ENCODE measurements around the gene GSTA4.
"Not testable (repeated sequence)": the region's sequence is repeated elsewhere in the genome, so short reads cannot be mapped to it uniquely, and the experiment has no call there.

GSTA4 gene

GRCh38 chr6:52995089-52995912, at the start of gene GSTA4:
TSS of gene GSTA4 (minus strand) at chr6:52995284. CDS start at chr6:52994243, 1,041 bp downstream.
- not testable (repeated sequence) for H3K9me3 ChIP-seq (ENCODE audit: low read depth, low read length)
- peak within 1 kb of the TSS; percentile 99 for H3K27ac ChIP-seq
- peak; percentile 97 for TF ChIP-seq POLR2AphosphoS5 (IDR thresholded peaks at IDR 0.05; ENCODE audit: borderline replicate concordance, low read depth, low read length)
- H3K36me3 ChIP-seq (ENCODE audit: insufficient read depth, low read length): peaks cover 22% of the 10 kb centered on the region
- peak; percentile 97 for DNase-seq (ENCODE audit: low read depth, low spot score)
- peak within 1 kb of the TSS; percentile 91 for H3K9ac ChIP-seq (ENCODE audit: insufficient read length)
- H3K4me3 ChIP-seq: peak within 1 kb of the TSS; percentile 91

DNA sequence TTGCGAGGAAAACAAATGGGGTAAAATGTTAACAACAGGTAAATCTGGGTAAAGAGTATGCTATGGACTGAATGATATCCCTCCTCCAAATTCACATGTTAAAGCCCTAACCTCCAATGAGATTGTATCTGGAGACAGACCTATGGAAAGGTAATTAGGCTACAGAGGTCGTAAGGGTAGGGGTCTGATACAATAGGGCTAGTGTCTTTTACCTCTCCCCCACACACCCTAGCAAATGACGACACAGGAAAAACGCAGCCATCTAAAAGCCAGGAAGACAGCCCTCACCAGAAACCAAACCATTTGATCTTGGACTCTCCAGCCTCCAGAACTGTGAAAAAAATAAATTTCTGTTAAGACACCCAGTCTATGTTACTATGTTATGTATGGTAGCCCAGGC, 49.5 kb upstream of the GSTA4 start:
- no peak for TF ChIP-seq POLR2AphosphoS5 (IDR thresholded peaks at IDR 0.05; ENCODE audit: borderline replicate concordance, low read depth, low read length)
- TF ChIP-seq FOXP2 (optimal IDR thresholded peaks at IDR 0.05; ENCODE audit: control extremely low read depth, extremely low read length, insufficient read depth): no peak
- Histone ChIP-seq H3K27ac (no peak overlapping the region), H3K36me3 (ENCODE audit: insufficient read depth, low read length) (peaks cover 12% of the 10 kb centered on the region; the same call in 1 of the 2 replicates), H3K4me3 (no peak overlapping the region), H3K9ac (ENCODE audit: insufficient read length) (no peak overlapping the region), H3K9me3 (ENCODE audit: low read depth, low read length) (no peaks in the 10 kb centered on the region)
- DNase-seq (ENCODE audit: low read depth, low spot score): no peak

DNA sequence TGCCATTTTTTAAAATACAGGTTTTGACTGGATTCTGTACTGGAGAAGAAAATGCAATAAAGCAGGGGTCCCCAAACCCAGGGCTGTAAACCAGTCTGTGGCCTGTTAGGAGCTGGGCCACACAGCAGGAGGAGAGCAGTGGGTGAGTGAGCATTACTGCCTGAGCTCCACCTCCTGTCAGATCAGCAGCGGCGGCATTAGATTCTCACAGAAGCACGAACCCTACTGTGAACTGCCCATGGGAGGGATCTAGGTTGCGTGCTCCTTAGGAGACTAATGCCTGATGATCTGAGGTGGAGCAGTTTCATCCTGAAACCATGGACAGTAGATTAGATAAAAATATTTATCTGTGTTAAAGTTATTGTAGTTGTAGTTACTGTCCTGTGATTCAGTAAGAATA, 49.0 kb upstream of the GSTA4 start:
- H3K36me3 ChIP-seq (ENCODE audit: insufficient read depth, low read length): peaks cover 13% of the 10 kb centered on the region; the same call in 1 of the 2 replicates
- peak overlapping the region; percentile 48; the same call in 1 of the 2 replicates for H3K27ac ChIP-seq
- H3K9ac ChIP-seq (ENCODE audit: insufficient read length): no peak overlapping the region
- TF ChIP-seq EZH2 (IDR thresholded peaks at IDR 0.05) (no peak), POLR2AphosphoS5 (IDR thresholded peaks at IDR 0.05; ENCODE audit: borderline replicate concordance, low read depth, low read length) (no peak), FOXP2 (optimal IDR thresholded peaks at IDR 0.05; ENCODE audit: control extremely low read depth, extremely low read length, insufficient read depth) (no peak)
- DNase-seq (ENCODE audit: low read depth, low spot score): no peak
- no peaks in the 10 kb centered on the region for H3K9me3 ChIP-seq (ENCODE audit: low read depth, low read length)
- peak overlapping the region; percentile 2; the same call in 1 of the 2 replicates for H3K4me3 ChIP-seq

DNA sequence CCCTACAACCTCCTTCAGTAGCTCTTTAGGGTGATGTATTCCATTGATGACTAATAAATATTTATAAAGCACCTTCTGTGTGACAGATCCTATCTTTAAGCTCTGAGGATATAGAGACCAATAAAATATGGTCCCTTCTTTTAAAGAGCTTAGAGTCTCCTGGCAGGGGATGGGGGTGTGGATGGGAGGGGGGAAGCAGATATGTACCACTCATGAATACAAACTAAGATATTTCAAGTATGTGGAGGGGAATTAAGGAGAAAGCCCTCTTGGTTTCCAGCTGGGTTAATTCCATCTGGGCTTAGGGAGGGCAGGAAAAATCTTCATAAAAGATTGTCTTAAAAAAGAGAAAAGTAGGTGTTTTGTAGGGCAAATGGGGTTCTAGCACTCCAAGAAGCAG, 48.5 kb upstream of the GSTA4 start:
- no peak for DNase-seq (ENCODE audit: low read depth, low spot score)
- Histone ChIP-seq H3K4me3 (peak overlapping the region; percentile 2; the same call in 1 of the 2 replicates), H3K27ac (peak overlapping the region; percentile 48; the same call in 1 of the 2 replicates), H3K36me3 (ENCODE audit: insufficient read depth, low read length) (peaks cover 13% of the 10 kb centered on the region; the same call in 1 of the 2 replicates), H3K9ac (ENCODE audit: insufficient read length) (no peak overlapping the region), H3K9me3 (ENCODE audit: low read depth, low read length) (no peaks in the 10 kb centered on the region)
- no peak for TF ChIP-seq POLR2AphosphoS5 (IDR thresholded peaks at IDR 0.05; ENCODE audit: borderline replicate concordance, low read depth, low read length)
- TF ChIP-seq EZH2 (IDR thresholded peaks at IDR 0.05): no peak
- TF ChIP-seq FOXP2 (optimal IDR thresholded peaks at IDR 0.05; ENCODE audit: control extremely low read depth, extremely low read length, insufficient read depth): no peak

- Histone ChIP-seq H3K27ac (peak overlapping the region; percentile 44; the same call in 1 of the 2 replicates), H3K36me3 (ENCODE audit: insufficient read depth, low read length) (peaks cover 13% of the 10 kb centered on the region; the same call in 1 of the 2 replicates), H3K9me3 (ENCODE audit: low read depth, low read length) (no peaks in the 10 kb centered on the region), H3K4me3 (no peak overlapping the region; the same call in 1 of the 2 replicates), H3K9ac (ENCODE audit: insufficient read length) (no peak overlapping the region)
- DNase-seq (ENCODE audit: low read depth, low spot score): no peak
- no peak for TF ChIP-seq EZH2 (IDR thresholded peaks at IDR 0.05)
- no peak for TF ChIP-seq FOXP2 (optimal IDR thresholded peaks at IDR 0.05; ENCODE audit: control extremely low read depth, extremely low read length, insufficient read depth)
- no peak; the same call in 1 of the 2 replicates for TF ChIP-seq POLR2AphosphoS5 (IDR thresholded peaks at IDR 0.05; ENCODE audit: borderline replicate concordance, low read depth, low read length)
Measured at GRCh38 chr6:53042112-53042511, 47.0 kb upstream of the GSTA4 start.

DNA sequence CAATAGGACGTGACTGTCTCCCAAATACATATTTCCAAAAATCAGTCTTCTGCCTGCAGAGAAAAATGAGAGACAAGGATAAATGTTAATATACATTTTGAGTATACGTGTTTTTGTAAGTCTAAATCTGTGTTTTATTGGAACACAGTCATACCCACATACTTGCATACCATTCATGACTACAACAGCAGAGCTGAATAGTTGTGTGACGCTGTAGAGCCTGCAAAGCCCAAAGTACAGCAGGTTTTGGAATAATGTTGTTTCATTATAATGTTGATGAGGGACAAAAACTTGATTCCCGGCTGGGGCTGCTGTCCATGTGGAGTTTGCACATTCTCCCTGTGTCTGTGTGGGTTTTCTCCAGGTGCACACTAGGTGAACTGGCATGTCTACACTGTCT, 46.3 kb upstream of the GSTA4 start:
- H3K27ac ChIP-seq: peak overlapping the region; percentile 44; the same call in 1 of the 2 replicates
- no peak for DNase-seq (ENCODE audit: low read depth, low spot score)
- no peak for TF ChIP-seq EZH2 (IDR thresholded peaks at IDR 0.05)
- TF ChIP-seq POLR2AphosphoS5 (IDR thresholded peaks at IDR 0.05; ENCODE audit: borderline replicate concordance, low read depth, low read length): no peak
- TF ChIP-seq FOXP2 (optimal IDR thresholded peaks at IDR 0.05; ENCODE audit: control extremely low read depth, extremely low read length, insufficient read depth): no peak

DNA sequence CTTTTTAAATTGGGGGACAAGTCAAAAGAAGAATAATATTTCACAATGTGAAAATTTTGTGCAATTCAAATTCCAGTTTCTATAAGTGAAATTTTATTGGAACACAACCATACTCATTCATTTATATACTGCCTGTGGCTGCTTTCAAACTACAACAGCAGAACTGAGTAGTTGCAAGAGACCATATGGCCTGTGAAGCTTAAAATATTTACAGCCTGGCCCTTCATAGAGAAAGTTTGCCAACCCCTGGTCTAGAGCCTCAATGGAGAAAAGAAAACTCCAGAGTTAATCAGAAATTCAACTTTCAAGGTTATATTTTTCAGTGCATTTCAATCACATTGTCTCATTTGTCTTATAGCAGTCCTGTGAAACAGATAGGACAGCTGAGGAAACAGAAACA, 43.5 kb upstream of the GSTA4 start:
- no peak overlapping the region for H3K27ac ChIP-seq
- peaks cover 13% of the 10 kb centered on the region; the same call in 1 of the 2 replicates for H3K36me3 ChIP-seq (ENCODE audit: insufficient read depth, low read length)
- no peaks in the 10 kb centered on the region for H3K9me3 ChIP-seq (ENCODE audit: low read depth, low read length)
- DNase-seq (ENCODE audit: low read depth, low spot score): no peak
- TF ChIP-seq EZH2 (IDR thresholded peaks at IDR 0.05) (no peak), FOXP2 (optimal IDR thresholded peaks at IDR 0.05; ENCODE audit: control extremely low read depth, extremely low read length, insufficient read depth) (no peak), POLR2AphosphoS5 (IDR thresholded peaks at IDR 0.05; ENCODE audit: borderline replicate concordance, low read depth, low read length) (no peak)
- H3K9ac ChIP-seq (ENCODE audit: insufficient read length): no peak overlapping the region
- no peak overlapping the region for H3K4me3 ChIP-seq

More for the DNA sequence above, 46.3 kb upstream of the GSTA4 start:
- Histone ChIP-seq H3K9me3 (ENCODE audit: low read depth, low read length) (no peaks in the 10 kb centered on the region), H3K36me3 (ENCODE audit: insufficient read depth, low read length) (peaks cover 13% of the 10 kb centered on the region; the same call in 1 of the 2 replicates), H3K4me3 (no peak overlapping the region), H3K9ac (ENCODE audit: insufficient read length) (no peak overlapping the region)

GRCh38 chr6:53038141-53038540, 43.1 kb upstream of the GSTA4 start:
- Histone ChIP-seq H3K36me3 (ENCODE audit: insufficient read depth, low read length) (peaks cover 13% of the 10 kb centered on the region; the same call in 1 of the 2 replicates), H3K9ac (ENCODE audit: insufficient read length) (no peak overlapping the region), H3K9me3 (ENCODE audit: low read depth, low read length) (no peaks in the 10 kb centered on the region), H3K27ac (no peak overlapping the region), H3K4me3 (no peak overlapping the region)
- no peak for DNase-seq (ENCODE audit: low read depth, low spot score)
- TF ChIP-seq EZH2 (IDR thresholded peaks at IDR 0.05) (no peak), POLR2AphosphoS5 (IDR thresholded peaks at IDR 0.05; ENCODE audit: borderline replicate concordance, low read depth, low read length) (no peak), FOXP2 (optimal IDR thresholded peaks at IDR 0.05; ENCODE audit: control extremely low read depth, extremely low read length, insufficient read depth) (no peak)
